HepG2 (cell line): ENCODE measurements around the gene HTR6. TPM values are rescaled to one million over a fixed set of nuclear protein-coding genes. Genes with fewer than 3 reads are reported as not detected.

Experiments
- BORCS8-MEF2B ChIP-seq: sonication (generic); formaldehyde crosslinking; IDR thresholded peaks from 2 replicates; pipeline ENCODE4 v1.8.0; 2022; ENCODE audit warnings: mild to moderate bottlenecking, missing genetic modification reagents
- FOXP1 ChIP-seq, 2 experiments: fragments of 450-650 bp in 1 of 2; IDR thresholded peaks; 2 replicates each; pipeline ENCODE4 v1.6.1; 2017 to 2018; ENCODE audit warnings: antibody characterized with exemption in 1 of 2
- ISL2 ChIP-seq: sonication (generic); formaldehyde crosslinking; IDR thresholded peaks from 2 replicates; pipeline ENCODE4 v1.5.0; 2020; ENCODE audit warnings: missing genetic modification reagents
- MIER2 ChIP-seq: IDR thresholded peaks from 2 replicates; pipeline ENCODE4 v1.6.1; 2016; ENCODE audit warnings: missing biosample characterization, missing genetic modification reagents
- MXI1 ChIP-seq: IDR thresholded peaks from 3 replicates; pipeline ENCODE4 v1.6.1; 2012; ENCODE audit warnings: low read depth, low read length, inconsistent platforms, borderline replicate concordance
- POLR2G ChIP-seq: fragments of 200-400 bp; formaldehyde crosslinking; IDR thresholded peaks from 2 replicates; pipeline ENCODE4 v1.6.1; 2018; ENCODE audit warnings: mild to moderate bottlenecking, low read depth, low read length, moderate library complexity
- ZFP62 ChIP-seq: sonication (generic); formaldehyde crosslinking; IDR thresholded peaks from 2 replicates; pipeline ENCODE4 v1.4.0; 2020; ENCODE audit warnings: missing genetic modification reagents
- ZFP82 ChIP-seq: sonication (generic); formaldehyde crosslinking; IDR thresholded peaks from 2 replicates; pipeline ENCODE4 v1.5.1; 2020; ENCODE audit warnings: mild to moderate bottlenecking, missing genetic modification reagents, borderline replicate concordance
- ZFY ChIP-seq: sonication (generic); formaldehyde crosslinking; IDR thresholded peaks from 2 replicates; pipeline ENCODE4 v1.4.0; 2020; ENCODE audit warnings: missing genetic modification reagents
- ZNF292 ChIP-seq: sonication (generic); formaldehyde crosslinking; IDR thresholded peaks from 2 replicates; pipeline ENCODE4 v1.8.1; 2022; ENCODE audit warnings: mild to moderate bottlenecking, low read depth, missing genetic modification reagents, borderline replicate concordance
- ZNF614 ChIP-seq: IDR thresholded peaks from 2 replicates; pipeline ENCODE4 v1.6.1; 2018; ENCODE audit warnings: missing biosample characterization, missing genetic modification reagents, inconsistent platforms, borderline replicate concordance
- ZNF672 ChIP-seq: sonication (generic); formaldehyde crosslinking; IDR thresholded peaks from 2 replicates; pipeline ENCODE4 v1.8.1; 2022; ENCODE audit warnings: missing genetic modification reagents
- ZNF883 ChIP-seq: sonication (generic); formaldehyde crosslinking; IDR thresholded peaks from 2 replicates; pipeline ENCODE4 v1.5.1; 2020; ENCODE audit warnings: mild to moderate bottlenecking, missing genetic modification reagents; ENCODE audit errors: not compliant biosample characterization
- polyA plus RNA-seq, 8 experiments: library from polyadenylated mRNA; depleted of rRNA in 3 of 8; stranded (reverse) in 7 of 8; unstranded in 1 of 8; fragments of >200 nt; fragmentation: Illumina TruSeq in 4 of 8; extraction: Trizol in 4 of 8; gene quantifications; 2 replicates each; pipeline versions ENCODE4 v1.2.1 to v1.2.3, GENCODE V29; 2011 to 2016; ENCODE audit warnings: low read depth in 4 of 8, missing spikeins in 1 of 8, mixed read lengths in 1 of 8; ENCODE audit not compliant: insufficient read depth in 1 of 8
- total RNA-seq, 5 experiments: library from RNA; depleted of rRNA; stranded (reverse); fragments of >200 nt; fragmentation: Illumina TruSeq; extraction: Trizol; gene quantifications; 2 replicates each; pipeline ENCODE4 v1.2.3, GENCODE V29; 2016; ENCODE audit warnings: low read depth in 1 of 5
- TF ChIP-seq, protein P1 (sequence below): sonication (generic); formaldehyde crosslinking; IDR thresholded peaks from 2 replicates; pipeline ENCODE4 v1.4.0; 2020; ENCODE audit warnings: mild to moderate bottlenecking, missing genetic modification reagents
- TF ChIP-seq, protein P2 (sequence below), 2 experiments: IDR thresholded peaks; 2 replicates each; pipeline ENCODE4 v1.6.1; 2011 to 2012; ENCODE audit warnings: low read length in 2 of 2, borderline replicate concordance in 1 of 2, low read depth in 1 of 2, mild to moderate bottlenecking in 1 of 2, moderate library complexity in 1 of 2

Gene HTR6
- total and polyA plus RNA-seq, 2 of the 13 experiments (the other 11 are each of a cell fraction or from before 2014, with no cell fraction given): 0.04 TPM; not detected in 1

DNA sequence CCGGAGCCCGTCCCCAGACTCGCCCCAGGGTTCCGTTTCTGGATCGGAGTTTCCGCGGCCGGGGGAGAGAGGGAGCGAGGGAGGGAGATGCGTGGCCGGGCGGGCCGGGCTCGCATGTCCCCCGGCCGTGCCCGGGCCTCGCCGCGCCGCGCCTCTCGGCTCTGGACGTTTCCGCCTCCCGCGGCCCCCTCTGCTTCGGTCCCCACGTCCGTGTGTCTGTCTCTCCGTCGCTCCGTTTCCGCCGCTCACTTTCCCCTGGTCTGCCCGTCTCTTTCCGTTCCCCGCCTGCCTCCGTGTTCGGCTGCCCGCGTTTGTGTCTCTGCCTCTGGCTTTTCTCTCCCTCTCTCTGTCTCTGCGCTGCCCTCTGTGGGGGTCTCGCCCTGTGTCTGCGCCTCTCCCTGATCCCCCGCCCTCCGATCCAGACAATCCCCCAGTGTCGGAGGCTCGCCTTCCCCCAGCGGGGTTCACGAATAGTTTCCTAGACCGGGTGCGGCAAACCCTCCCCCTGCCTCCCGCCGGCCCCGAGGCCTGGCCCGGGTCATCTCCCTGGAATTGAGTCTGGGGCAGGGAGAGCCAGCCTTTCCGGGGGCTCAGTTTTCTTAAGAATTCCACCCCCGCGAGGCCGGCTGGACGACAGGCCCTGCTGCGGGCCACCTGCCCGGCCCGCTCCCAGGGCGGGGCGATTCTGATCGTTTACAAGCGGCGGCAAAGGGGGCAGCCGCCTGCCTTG lies 19.8 kb upstream of the HTR6 start (continued):
- TF ChIP-seq, protein P1, sequence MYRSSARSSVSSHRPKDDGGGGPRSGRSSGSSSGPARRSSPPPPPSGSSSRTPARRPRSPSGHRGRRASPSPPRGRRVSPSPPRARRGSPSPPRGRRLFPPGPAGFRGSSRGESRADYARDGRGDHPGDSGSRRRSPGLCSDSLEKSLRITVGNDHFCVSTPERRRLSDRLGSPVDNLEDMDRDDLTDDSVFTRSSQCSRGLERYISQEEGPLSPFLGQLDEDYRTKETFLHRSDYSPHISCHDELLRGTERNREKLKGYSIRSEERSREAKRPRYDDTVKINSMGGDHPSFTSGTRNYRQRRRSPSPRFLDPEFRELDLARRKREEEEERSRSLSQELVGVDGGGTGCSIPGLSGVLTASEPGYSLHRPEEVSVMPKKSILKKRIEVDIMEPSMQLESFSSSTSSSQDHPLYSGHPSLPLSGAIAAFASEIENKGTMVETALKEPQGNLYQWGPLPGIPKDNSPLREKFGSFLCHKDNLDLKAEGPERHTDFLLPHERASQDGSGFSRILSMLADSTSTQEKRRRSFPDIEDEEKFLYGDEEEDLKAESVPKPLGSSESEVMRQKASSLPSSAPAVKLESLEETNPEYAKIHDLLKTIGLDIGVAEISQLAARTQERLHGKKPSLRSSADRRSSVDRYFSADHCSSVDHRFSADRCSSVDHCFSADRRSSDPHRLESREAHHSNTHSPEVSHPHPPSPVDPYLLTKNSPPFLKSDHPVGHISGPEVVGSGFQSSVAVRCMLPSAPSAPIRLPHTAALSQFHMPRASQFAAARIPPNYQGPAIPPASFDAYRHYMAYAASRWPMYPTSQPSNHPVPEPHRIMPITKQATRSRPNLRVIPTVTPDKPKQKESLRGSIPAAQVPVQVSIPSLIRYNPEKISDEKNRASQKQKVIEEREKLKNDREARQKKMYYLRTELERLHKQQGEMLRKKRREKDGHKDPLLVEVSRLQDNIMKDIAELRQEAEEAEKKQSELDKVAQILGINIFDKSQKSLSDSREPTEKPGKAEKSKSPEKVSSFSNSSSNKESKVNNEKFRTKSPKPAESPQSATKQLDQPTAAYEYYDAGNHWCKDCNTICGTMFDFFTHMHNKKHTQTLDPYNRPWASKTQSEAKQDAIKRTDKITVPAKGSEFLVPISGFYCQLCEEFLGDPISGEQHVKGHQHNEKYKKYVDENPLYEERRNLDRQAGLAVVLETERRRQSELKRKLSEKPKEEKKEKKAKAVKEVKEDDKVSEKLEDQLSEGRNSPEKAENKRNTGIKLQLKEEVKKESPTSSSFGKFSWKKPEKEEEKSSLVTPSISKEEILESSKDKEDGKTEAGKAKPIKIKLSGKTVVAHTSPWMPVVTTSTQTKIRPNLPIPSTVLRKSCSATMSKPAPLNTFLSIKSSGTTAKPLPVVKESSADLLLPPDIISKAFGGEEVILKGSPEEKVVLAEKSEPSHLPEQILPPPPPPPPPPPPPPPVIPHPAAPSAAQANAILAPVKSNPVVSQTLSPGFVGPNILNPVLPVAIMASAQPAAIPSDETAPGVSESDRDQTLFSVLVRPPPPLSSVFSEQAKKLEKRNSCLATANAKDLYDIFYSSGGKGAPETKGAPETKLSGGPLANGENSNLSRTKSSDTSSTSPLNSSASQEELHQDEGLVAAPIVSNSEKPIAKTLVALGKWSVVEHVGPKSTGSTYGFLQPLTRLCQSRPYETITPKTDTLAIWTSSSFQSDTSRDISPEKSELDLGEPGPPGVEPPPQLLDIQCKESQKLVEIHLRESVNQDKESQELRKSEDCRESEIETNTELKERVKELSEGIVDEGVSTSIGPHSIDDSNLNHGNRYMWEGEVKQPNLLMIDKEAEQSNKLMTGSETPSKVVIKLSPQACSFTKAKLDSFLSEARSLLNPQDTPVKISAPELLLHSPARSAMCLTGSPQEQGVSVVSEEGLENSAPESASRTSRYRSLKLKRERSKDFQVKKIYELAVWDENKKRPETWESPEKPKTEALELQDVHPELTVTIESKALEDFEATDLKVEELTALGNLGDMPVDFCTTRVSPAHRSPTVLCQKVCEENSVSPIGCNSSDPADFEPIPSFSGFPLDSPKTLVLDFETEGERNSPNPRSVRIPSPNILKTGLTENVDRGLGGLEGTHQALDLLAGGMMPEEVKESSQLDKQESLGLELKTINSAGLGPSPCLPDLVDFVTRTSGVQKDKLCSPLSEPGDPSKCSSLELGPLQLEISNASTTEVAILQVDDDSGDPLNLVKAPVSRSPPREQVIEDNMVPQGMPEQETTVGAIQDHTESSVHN (CRISPR knock-in tag): no peak
- no peak for TF ChIP-seq FOXP1 (IDR thresholded peaks at IDR 0.05)
- no peak for TF ChIP-seq FOXP1 (CRISPR knock-in tag; IDR thresholded peaks at IDR 0.05)
- TF ChIP-seq ISL2 (CRISPR knock-in tag): 0 out of 2 replicates have a peak, but pooled peaks have one; percentile 31
- TF ChIP-seq ZFY (CRISPR knock-in tag): peak; percentile 28; the same call in 1 of the 2 replicates
- no peak for TF ChIP-seq ZNF672 (CRISPR knock-in tag)
- TF ChIP-seq, protein P2, sequence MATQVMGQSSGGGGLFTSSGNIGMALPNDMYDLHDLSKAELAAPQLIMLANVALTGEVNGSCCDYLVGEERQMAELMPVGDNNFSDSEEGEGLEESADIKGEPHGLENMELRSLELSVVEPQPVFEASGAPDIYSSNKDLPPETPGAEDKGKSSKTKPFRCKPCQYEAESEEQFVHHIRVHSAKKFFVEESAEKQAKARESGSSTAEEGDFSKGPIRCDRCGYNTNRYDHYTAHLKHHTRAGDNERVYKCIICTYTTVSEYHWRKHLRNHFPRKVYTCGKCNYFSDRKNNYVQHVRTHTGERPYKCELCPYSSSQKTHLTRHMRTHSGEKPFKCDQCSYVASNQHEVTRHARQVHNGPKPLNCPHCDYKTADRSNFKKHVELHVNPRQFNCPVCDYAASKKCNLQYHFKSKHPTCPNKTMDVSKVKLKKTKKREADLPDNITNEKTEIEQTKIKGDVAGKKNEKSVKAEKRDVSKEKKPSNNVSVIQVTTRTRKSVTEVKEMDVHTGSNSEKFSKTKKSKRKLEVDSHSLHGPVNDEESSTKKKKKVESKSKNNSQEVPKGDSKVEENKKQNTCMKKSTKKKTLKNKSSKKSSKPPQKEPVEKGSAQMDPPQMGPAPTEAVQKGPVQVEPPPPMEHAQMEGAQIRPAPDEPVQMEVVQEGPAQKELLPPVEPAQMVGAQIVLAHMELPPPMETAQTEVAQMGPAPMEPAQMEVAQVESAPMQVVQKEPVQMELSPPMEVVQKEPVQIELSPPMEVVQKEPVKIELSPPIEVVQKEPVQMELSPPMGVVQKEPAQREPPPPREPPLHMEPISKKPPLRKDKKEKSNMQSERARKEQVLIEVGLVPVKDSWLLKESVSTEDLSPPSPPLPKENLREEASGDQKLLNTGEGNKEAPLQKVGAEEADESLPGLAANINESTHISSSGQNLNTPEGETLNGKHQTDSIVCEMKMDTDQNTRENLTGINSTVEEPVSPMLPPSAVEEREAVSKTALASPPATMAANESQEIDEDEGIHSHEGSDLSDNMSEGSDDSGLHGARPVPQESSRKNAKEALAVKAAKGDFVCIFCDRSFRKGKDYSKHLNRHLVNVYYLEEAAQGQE (IDR thresholded peaks at IDR 0.05; ENCODE audit: borderline replicate concordance in 1 of 2, low read depth in 1 of 2, low read length in 2 of 2): no peak
- no peak for TF ChIP-seq ZNF883
- TF ChIP-seq ZFP62 (CRISPR knock-in tag): no peak
- TF ChIP-seq BORCS8-MEF2B (CRISPR knock-in tag): 0 out of 2 replicates have a peak, but pooled peaks have one; percentile 27
- TF ChIP-seq MIER2 (CRISPR knock-in tag): no peak
- no peak for TF ChIP-seq MXI1
- TF ChIP-seq ZNF614: 0 out of 2 replicates have a peak, but pooled peaks have one; percentile 15
- no peak for TF ChIP-seq ZFP82 (CRISPR knock-in tag)
- no peak for TF ChIP-seq POLR2G
- no peak for TF ChIP-seq ZNF292
